Activated CD8-positive, alpha-beta memory T cell treated with anti-CD3 and anti-CD28 coated beads for 24 hours (primary cell): Measurements from ENCODE around the gene ACSM2A.
"Not testable (repeated sequence)": the region's sequence is repeated elsewhere in the genome, so short reads cannot be mapped to it uniquely, and the experiment has no call there.

ENCODE experiments used
- DNase-seq: peaks from one replicate; pipeline ENCODE4 v3.0.0-alpha.2; 2020

ACSM2A gene

GRCh38 chr16:20451364-20451763, at the start of gene ACSM2A:
Gene ACSM2A, plus strand, starts transcription at chr16:20451521. Its CDS starts 8,594 bp downstream, at chr16:20460115.
- DNase-seq, result not testable (repeated sequence)

DNA sequence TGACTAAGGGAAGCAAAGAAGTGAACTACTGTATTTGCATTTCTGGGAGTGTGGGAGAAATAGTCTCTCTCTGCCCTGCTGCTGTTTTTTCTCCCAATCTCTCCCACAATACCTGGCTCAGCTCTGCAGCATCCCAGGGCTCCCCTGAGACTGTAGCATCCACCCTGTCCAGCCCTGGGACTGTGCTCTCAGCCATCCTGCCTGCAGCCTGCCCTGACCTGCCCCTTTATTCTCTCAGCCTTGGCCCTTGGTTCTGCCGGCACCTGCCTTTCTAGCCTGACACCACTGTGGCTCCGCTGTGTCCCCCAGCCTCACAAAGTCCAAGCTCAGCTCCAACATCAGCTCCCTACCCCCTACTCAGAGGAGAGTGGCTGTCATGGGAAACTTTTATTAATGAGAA, 48.7 kb upstream of the ACSM2A start:
- DNase-seq, result no peak

DNA sequence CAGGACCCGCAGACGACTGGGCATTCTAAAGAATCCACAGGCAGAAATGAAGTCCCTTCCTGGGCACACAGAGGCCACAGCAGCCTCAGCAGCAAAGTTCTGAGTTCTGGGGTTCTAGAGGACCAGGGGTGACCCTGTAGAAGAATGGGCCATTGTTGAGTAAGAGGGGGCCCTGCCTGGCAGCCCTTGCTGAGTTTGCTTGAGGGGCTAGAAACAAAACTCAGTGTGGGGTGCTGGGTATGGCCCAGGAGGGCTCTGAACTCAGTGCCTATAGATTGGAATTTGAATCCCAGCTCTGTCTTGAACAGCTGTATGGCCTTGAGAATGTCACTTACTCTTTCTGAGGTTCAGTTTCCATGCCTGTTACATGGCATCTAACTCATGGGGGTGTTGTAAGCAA, 46.7 kb upstream of the ACSM2A start, which contains the start of gene PDILT:
Gene PDILT (minus strand): TSS at position 101 of the 400 bp plus-strand sequence. CDS start 5,437 bp downstream, outside the sequence.
- no peak for DNase-seq

- DNase-seq, result no peak
These were observed 41.8 kb upstream of the ACSM2A start, which contains the start of gene ACSM5 for GRCh38 chr16:20409398-20410120. Gene ACSM5, plus strand, starts transcription at chr16:20409534. Its CDS starts 1,951 bp downstream, at chr16:20411485.

DNA sequence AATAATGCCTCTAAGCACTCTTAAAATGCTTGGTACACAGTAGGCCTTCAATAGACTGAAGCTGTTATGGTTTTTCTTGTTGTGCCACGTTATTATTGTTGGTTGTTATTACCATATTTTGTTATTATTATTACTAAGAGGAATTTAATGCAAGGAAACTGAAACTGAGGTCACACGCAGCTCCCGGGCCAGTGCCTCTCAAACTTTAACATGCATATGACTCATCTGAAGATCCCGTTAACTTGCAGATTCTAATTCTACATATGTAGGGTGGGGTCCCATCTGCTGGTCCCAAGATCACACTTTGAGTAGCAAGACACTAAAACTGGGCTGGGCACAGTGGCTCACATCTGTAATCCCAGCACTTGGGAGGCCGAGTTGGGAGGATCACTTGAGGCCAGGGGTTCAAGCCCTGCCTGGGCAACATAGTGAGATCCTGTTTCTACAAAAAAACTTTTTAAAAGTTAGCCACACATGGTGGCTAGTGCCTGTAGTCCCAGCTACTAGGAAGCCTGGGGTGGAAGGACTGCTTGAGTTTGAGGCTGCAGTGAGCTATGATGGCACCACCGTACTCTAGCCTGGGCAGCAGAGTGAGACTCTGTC, 41.1 kb upstream of the ACSM2A start:
- DNase-seq, result no peak

DNA sequence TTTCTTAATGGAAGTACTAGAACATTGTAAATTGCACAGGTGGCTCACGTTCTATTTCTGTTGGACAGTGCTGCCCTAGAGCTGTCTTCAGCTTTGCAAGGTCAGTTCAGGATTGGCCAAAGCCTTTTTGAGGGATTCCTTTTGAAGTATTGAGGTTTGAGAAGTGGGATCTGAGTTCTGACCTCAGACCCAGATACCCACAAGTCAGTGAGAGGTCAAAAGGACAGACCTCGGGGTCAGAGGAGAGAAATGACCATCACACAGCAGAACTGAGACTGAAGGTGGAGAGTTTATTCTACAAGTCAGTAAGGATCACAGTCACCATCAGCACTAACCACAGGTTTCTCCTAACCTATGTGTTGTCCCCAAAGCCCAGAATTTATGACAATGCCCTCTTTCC, 40.3 kb upstream of the ACSM2A start:
- DNase-seq, result no peak

GRCh38 chr16:20415541-20415940, 35.8 kb upstream of the ACSM2A start:
- DNase-seq, result no peak

DNA sequence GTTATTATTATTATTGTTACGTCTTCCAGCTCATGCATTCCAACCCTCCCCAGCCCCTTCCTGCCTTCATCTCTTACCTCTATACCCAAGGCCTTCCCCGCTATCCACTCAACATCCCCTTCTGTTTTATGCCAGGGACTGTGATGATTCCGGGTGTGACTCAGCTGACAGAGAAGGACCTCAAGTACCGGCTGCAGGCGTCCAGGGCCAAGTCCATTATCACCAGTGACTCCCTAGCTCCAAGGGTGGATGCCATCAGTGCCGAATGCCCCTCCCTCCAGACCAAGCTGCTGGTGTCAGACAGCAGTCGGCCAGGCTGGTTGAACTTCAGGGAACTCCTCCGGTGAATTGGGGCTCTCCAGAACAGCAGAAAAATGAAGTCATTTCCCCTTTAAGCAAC, 32.2 kb upstream of the ACSM2A start:
- not testable (repeated sequence) for DNase-seq

DNA sequence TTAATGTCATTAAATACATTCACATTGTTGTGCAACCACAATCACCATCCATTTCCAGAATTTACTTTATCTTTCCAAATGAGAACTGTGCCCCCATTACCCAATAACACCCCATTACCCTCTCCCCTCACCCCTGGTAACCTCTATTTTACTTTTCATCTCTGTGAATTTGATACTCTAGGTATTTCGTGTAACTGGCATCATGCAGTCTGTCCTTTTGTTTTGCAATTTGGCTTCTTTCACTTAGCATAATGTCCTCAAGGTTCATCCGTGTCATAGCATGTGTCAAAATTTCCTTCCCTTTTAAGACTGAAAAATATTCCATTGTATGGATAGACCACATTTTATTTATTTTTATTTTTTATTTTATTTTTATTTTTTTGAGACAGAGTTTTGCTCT, 29.6 kb upstream of the ACSM2A start:
- not testable (repeated sequence) for DNase-seq

DNA sequence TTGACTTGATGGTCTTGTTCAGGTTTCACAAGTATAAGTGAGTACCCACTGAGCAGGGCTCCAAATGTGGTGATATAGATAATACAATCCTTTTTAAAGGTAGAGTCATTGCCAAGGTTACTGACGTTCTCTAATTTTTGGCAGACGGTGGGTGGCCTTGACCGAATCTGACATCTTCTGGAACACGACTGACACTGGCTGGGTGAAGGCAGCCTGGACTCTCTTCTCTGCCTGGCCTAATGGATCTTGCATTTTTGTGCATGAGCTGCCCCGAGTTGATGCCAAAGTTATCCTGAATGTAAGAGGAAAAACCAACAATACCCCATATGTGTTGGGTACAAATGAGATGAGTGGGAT, 27.6 kb upstream of the ACSM2A start:
- not testable (repeated sequence) for DNase-seq

GRCh38 chr16:20424129-20424866, 27.0 kb upstream of the ACSM2A start:
- DNase-seq, result no peak

- not testable (repeated sequence) for DNase-seq
These were observed 23.9 kb upstream of the ACSM2A start for GRCh38 chr16:20427401-20427797.

- not testable (repeated sequence) for DNase-seq
These were observed 21.8 kb upstream of the ACSM2A start for GRCh38 chr16:20429499-20429898.

GRCh38 chr16:20430480-20430879, 20.8 kb upstream of the ACSM2A start:
- not testable (repeated sequence) for DNase-seq

- DNase-seq, result no peak
These were observed 20.4 kb upstream of the ACSM2A start for GRCh38 chr16:20430948-20431347.

GRCh38 chr16:20438950-20439349, 12.4 kb upstream of the ACSM2A start:
- not testable (repeated sequence) for DNase-seq

DNA sequence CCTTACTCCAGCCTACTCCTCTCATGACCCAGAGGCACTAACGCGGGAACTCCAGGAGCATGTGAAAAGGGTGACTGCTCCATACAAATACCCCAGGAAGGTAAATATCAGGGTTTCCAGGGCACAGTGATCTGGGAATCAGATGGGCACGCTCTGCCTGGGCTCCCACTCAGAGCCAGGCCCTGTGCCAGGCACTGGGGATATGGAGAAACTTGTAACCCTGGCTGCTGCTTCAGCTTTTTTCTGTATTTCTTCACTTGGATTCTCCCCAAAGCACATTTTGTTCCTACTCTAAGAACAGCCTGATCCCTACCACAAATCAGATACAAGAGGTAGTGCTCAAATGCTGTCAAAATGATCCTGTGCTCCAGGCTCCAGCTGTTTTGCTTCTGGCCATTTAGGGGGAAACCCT, 11.5 kb upstream of the ACSM2A start:
- not testable (repeated sequence) for DNase-seq

GRCh38 chr16:20440731-20441130, 10.6 kb upstream of the ACSM2A start:
- DNase-seq, result not testable (repeated sequence)

GRCh38 chr16:20441191-20441590, 10.1 kb upstream of the ACSM2A start:
- DNase-seq, result no peak

- DNase-seq, result not testable (repeated sequence)
These were observed 9.5 kb upstream of the ACSM2A start for GRCh38 chr16:20441859-20442258.

GRCh38 chr16:20446652-20447393, 4.5 kb upstream of the ACSM2A start:
- not testable (repeated sequence) for DNase-seq

- DNase-seq, result not testable (repeated sequence)
These were observed 2.3 kb downstream of the ACSM2A start for GRCh38 chr16:20453633-20454032.

DNA sequence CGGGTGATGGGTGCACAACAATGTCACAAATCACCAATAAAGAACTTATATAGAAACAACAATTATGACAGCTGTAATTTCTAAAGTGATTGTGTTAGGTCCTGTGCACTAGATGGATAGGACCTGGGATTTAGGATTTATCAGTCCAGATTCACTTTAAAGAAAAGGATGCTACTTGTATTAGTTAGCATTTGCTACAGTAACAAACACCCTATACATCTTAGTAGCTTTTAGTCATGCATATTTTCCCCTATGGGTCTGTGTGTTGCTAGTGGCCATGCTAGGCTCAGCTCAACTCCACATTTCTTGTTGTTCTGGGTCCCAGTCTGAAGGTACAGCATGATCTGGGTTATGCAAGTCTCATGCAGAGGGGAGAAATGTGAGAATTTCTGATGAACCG, 7.9 kb downstream of the ACSM2A start:
- not testable (repeated sequence) for DNase-seq
